ENCODE data around the gene GALK2. TPM values are rescaled to one million over a fixed set of nuclear protein-coding genes. Genes with fewer than 3 reads are reported as not detected.
A peak's percentile ranks its signal among the peaks of the same experiment; 100 is the strongest.
"Not testable (repeated sequence)": the region's sequence is repeated elsewhere in the genome, so short reads cannot be mapped to it uniquely, and the experiment has no call there.

The GALK2 gene
- total and polyA plus RNA-seq, 8 donors = 9.3 to 28.0 (median 16.6) TPM

DNA sequence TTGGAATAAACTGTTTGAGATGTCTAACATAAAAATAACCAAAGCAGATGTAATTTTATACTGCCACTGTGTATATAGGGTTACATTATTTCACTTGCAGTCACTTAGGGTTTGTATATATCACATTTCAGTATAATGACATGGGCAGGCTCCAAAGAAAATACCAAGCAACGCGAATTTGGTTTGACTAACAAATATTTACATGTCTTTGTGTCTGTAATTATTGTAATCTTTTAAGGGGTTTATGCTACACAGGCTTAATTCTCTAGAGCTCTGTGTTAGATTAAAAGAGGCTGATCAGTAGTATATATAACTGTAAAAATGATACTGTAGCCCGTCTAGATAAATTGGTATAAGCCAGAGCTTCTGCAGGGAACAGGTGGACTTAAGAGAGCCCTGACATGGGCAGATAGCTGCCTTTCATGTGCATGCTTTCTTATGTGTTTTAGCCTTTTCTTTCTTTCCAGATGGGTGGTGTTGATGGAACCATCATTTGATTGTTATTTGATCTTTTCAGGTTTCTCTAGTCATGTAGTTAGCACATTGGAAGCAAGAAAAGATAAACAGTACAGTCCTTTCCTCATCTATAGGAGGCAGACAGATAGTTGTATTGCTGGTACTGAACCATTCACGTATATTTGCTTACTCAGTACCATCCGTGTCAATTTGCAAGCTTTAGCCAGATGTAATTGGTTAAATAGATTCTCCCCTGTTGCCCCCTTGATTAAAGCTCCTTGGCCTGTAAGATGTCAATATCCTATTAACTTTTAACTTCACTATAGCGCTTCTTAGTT lies 86.1 kb downstream of the GALK2 start:
- Histone ChIP-seq H3K4me3 (no peak overlapping the region), H3K27ac (no peak overlapping the region), H3K9me3 (no peaks in the 10 kb centered on the region), H3K4me1 (no peaks in the 10 kb centered on the region), H3K36me3 (no peaks in the 10 kb centered on the region), H3K27me3 (no peaks in the 10 kb centered on the region)
- ATAC-seq (no peak), FAIRE-seq (no peak), DNase-seq (no peak)
- 62 to 63% methylated on average over 6 of the region's 6 CpGs for WGBS, 2 donors
- intact Hi-C loops (cut with DNase I) = no loop called here
- TF ChIP-seq, protein P1, sequence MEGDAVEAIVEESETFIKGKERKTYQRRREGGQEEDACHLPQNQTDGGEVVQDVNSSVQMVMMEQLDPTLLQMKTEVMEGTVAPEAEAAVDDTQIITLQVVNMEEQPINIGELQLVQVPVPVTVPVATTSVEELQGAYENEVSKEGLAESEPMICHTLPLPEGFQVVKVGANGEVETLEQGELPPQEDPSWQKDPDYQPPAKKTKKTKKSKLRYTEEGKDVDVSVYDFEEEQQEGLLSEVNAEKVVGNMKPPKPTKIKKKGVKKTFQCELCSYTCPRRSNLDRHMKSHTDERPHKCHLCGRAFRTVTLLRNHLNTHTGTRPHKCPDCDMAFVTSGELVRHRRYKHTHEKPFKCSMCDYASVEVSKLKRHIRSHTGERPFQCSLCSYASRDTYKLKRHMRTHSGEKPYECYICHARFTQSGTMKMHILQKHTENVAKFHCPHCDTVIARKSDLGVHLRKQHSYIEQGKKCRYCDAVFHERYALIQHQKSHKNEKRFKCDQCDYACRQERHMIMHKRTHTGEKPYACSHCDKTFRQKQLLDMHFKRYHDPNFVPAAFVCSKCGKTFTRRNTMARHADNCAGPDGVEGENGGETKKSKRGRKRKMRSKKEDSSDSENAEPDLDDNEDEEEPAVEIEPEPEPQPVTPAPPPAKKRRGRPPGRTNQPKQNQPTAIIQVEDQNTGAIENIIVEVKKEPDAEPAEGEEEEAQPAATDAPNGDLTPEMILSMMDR (IDR thresholded peaks at IDR 0.05) = no peak

- intact Hi-C loops (cut with DNase I); DNase-seq; H3K4me3 ChIP-seq; H3K9me3 ChIP-seq; ATAC-seq; FAIRE-seq; H3K27ac ChIP-seq; H3K36me3 ChIP-seq; H3K4me1 ChIP-seq; H3K27me3 ChIP-seq: not testable (repeated sequence)
- 94 to 99% methylated on average over 12 of the region's 12 CpGs for WGBS, 2 donors
Measured at GRCh38 chr15:49265117-49265516, 95.1 kb downstream of the GALK2 start.

GRCh38 chr15:49265911-49266310 lies 95.9 kb downstream of the GALK2 start:
- no peak for DNase-seq
- no peaks in the 10 kb centered on the region for H3K4me1 ChIP-seq
- intact Hi-C loops (cut with DNase I) = no loop called here
- TF ChIP-seq, protein P1 (IDR thresholded peaks at IDR 0.05) = no peak
- no peaks in the 10 kb centered on the region for H3K36me3 ChIP-seq
- no peak overlapping the region for H3K27ac ChIP-seq
- WGBS, 2 donors = 93 to 99% methylated on average over 3 of the region's 3 CpGs
- H3K9me3 ChIP-seq = no peaks in the 10 kb centered on the region
- H3K27me3 ChIP-seq = no peaks in the 10 kb centered on the region
- ATAC-seq = no peak
- H3K4me3 ChIP-seq = no peak overlapping the region
- no peak for FAIRE-seq

DNA sequence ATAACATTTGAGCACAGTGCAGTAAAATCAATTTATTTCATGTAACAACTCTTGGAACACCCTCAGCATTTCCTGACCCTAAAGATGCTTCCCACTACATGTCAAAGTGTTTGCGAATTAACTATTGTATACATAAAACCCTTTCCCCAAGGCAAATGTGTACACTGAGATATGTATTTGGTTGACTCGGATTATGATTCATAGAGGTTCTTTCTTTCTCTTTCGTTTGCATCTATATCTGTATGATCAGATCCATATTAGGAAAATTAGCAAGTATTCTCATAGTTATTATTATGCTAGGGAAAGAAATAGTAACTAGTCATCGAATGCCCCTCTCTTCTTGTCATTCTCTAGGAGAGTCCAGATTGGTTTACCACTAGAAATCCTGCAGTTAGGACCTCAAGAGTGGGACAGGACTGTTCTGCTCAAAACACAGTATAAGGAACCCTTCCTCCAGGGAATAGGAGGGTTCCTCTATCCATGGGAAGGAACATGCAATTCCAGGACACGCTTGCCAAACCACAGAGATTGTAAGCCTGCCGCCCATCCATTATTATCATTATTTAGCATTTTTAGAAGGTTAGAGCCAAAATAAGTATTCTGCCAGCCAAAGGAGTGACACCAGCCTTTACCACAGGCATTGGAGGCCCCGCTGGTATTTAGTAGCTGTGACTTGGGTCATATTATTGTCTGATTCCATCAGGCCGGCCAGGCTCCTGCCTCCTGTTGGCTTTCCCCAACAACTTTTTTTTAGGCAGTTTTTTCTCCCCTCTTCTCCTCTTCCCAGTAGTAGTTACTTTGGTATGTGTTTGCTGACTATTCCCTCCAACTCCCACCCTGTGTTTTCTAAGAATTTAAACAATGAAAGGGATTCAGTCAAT lies 100.7 kb downstream of the GALK2 start:
- Histone ChIP-seq H3K4me1 (no peaks in the 10 kb centered on the region), H3K36me3 (no peaks in the 10 kb centered on the region), H3K9me3 (no peaks in the 10 kb centered on the region), H3K27me3 (no peaks in the 10 kb centered on the region), H3K4me3 (no peak overlapping the region), H3K27ac (no peak overlapping the region)
- ATAC-seq = no peak
- intact Hi-C loops (cut with DNase I) = no loop called here
- no peak for DNase-seq
- TF ChIP-seq, protein P1 (IDR thresholded peaks at IDR 0.05) = no peak
- FAIRE-seq = no peak
- 84 to 87% methylated on average over 8 of the region's 8 CpGs for WGBS, 2 donors

DNA sequence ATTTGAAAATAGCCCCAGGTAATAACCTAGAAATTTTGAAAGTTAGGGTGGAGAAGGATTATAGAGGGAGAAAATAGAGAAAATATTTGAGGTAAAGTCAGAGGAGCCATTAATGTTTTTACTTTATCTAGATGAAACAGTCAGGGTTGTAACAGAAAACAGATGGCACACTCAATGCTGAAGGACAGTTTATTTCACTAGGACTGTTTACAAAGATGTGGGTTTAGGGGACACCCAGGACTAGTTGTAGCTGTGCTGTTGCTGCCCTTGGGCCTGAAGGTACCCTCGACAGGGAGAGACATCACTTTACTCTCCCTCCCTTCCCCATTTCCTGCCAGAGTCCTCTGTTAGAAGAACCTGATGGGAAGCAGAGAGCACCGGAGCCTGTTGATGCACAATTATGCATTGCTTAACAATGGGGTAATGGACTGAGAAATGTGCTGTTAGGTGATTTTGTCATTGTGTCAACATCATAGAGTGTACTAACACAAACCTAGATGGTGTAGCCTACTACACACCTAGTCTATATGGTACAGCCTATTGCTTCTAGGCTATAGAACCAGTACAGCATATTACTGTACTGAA lies 103.8 kb downstream of the GALK2 start:
- no peak overlapping the region for H3K4me3 ChIP-seq
- no peak for FAIRE-seq
- no peaks in the 10 kb centered on the region for H3K36me3 ChIP-seq
- H3K4me1 ChIP-seq = no peaks in the 10 kb centered on the region
- intact Hi-C loops (cut with DNase I) = no loop called here
- H3K27me3 ChIP-seq = no peaks in the 10 kb centered on the region
- WGBS, 2 donors = 78 to 82% methylated on average over 2 of the region's 2 CpGs
- TF ChIP-seq, protein P1 (IDR thresholded peaks at IDR 0.05) = no peak
- no peak for DNase-seq
- no peak overlapping the region for H3K27ac ChIP-seq
- no peaks in the 10 kb centered on the region for H3K9me3 ChIP-seq
- ATAC-seq = peak in 3 of 4 donors; percentile 27 to 85 (median 67)

Measured in pancreas (tissue), 10 donors.